BLaER1 treated with 17β-estradiol and CSF1 and Interleukin-3, amounts not matched to agents 10 nM and 100 nM (cell line): Measurements from ENCODE around the gene CTXND1.

Experiments used
- H3K27ac ChIP-seq, 11 experiments: shearing (Covaris generic); formaldehyde crosslinking; 2 replicates each; pipeline ENCODE4 v1.8.1; 2022
- H3K27me3 ChIP-seq, 11 experiments: shearing (Covaris generic); formaldehyde crosslinking; 2 replicates each; pipeline ENCODE4 v1.8.1; 2022
- H3K36me3 ChIP-seq, 11 experiments: shearing (Covaris generic); formaldehyde crosslinking; 2 replicates each; pipeline ENCODE4 v1.8.1; 2022
- H3K4me1 ChIP-seq, 10 experiments: shearing (Covaris generic); formaldehyde crosslinking; 2 replicates each; pipeline ENCODE4 v1.8.1; 2022
- H3K4me2 ChIP-seq, 11 experiments: shearing (Covaris generic); formaldehyde crosslinking; 2 replicates each; pipeline ENCODE4 v1.8.1; 2022
- H3K4me3 ChIP-seq, 10 experiments: shearing (Covaris generic); formaldehyde crosslinking; 2 replicates each; pipeline ENCODE4 v1.8.1; 2022
- H3K9ac ChIP-seq, 11 experiments: shearing (Covaris generic); formaldehyde crosslinking; 2 replicates each; pipeline ENCODE4 v1.8.1; 2022
- H3K9me3 ChIP-seq, 11 experiments: shearing (Covaris generic); formaldehyde crosslinking; replicated peaks in 1 of 11; 2 replicates each; pipeline ENCODE4 v1.8.1; 2022
- H4K20me1 ChIP-seq, 11 experiments: shearing (Covaris generic); formaldehyde crosslinking; 2 replicates each; pipeline ENCODE4 v1.8.1; 2022
- Cebpa-rat ChIP-seq, 11 experiments: shearing (Covaris generic); IDR thresholded peaks; 2 replicates each; pipeline ENCODE4 v1.8.1; 2022

The CTXND1 gene

GRCh38 chr15:80283531-80283930 is 31.5 kb upstream of the CTXND1 start:
- TF ChIP-seq Cebpa-rat (IDR thresholded peaks at IDR 0.05), result no peak
- Histone ChIP-seq H3K4me3 (no peak overlapping the region), H3K36me3 (no peaks in the 10 kb centered on the region), H3K4me2 (no peak overlapping the region), H3K27me3 (no peaks in the 10 kb centered on the region), H3K4me1 (no peaks in the 10 kb centered on the region), H3K27ac (no peak overlapping the region), H3K9me3 (0 out of 22 replicates have a peak, but pooled peaks cover 0 to 7% (median 0%) of the 10 kb centered on the region in 11 experiments), H4K20me1 (no peaks in the 10 kb centered on the region), H3K9ac (no peak overlapping the region)

- Histone ChIP-seq H3K27me3 (no peaks in the 10 kb centered on the region), H3K4me1 (peaks cover 0 to 15% (median 9%) of the 10 kb centered on the region in 10 experiments; a peak in 16 of 20 replicates), H3K4me3 (no peak overlapping the region), H3K9me3 (0 out of 22 replicates have a peak, but pooled peaks cover 0 to 7% (median 0%) of the 10 kb centered on the region in 11 experiments), H3K4me2 (no peak overlapping the region), H4K20me1 (no peaks in the 10 kb centered on the region), H3K36me3 (no peaks in the 10 kb centered on the region), H3K27ac (no peak overlapping the region), H3K9ac (no peak overlapping the region)
- TF ChIP-seq Cebpa-rat (IDR thresholded peaks at IDR 0.05), result no peak
Measured at GRCh38 chr15:80277147-80277546, 25.1 kb upstream of the CTXND1 start.

GRCh38 chr15:80275961-80276360 is 23.9 kb upstream of the CTXND1 start:
- no peak overlapping the region for H3K9ac ChIP-seq
- H3K9me3 ChIP-seq, result no peaks in the 10 kb centered on the region
- H3K27ac ChIP-seq, result no peak overlapping the region
- H3K4me3 ChIP-seq, result no peak overlapping the region
- peak overlapping the region in 3 of 11 experiments; percentile 6 to 27 (median 16); a peak in 3 of 22 replicates for H3K4me2 ChIP-seq
- no peaks in the 10 kb centered on the region for H3K27me3 ChIP-seq
- no peaks in the 10 kb centered on the region for H4K20me1 ChIP-seq
- H3K4me1 ChIP-seq, result peaks cover 0 to 15% (median 9%) of the 10 kb centered on the region in 10 experiments; a peak in 16 of 20 replicates
- no peaks in the 10 kb centered on the region for H3K36me3 ChIP-seq
- TF ChIP-seq Cebpa-rat (IDR thresholded peaks at IDR 0.05), result no peak

GRCh38 chr15:80274996-80275395 is 23.0 kb upstream of the CTXND1 start:
- TF ChIP-seq Cebpa-rat (IDR thresholded peaks at IDR 0.05), result no peak
- peaks cover 0 to 15% (median 9%) of the 10 kb centered on the region in 10 experiments; a peak in 16 of 20 replicates for H3K4me1 ChIP-seq
- no peaks in the 10 kb centered on the region for H3K9me3 ChIP-seq
- no peak overlapping the region for H3K4me2 ChIP-seq
- no peak overlapping the region for H3K9ac ChIP-seq
- no peak overlapping the region for H3K4me3 ChIP-seq
- no peaks in the 10 kb centered on the region for H3K27me3 ChIP-seq
- H3K27ac ChIP-seq, result no peak overlapping the region
- no peaks in the 10 kb centered on the region for H4K20me1 ChIP-seq
- no peaks in the 10 kb centered on the region for H3K36me3 ChIP-seq

GRCh38 chr15:80274554-80274953 is 22.5 kb upstream of the CTXND1 start:
- Histone ChIP-seq H3K27ac (no peak overlapping the region), H3K4me1 (peaks cover 0 to 15% (median 9%) of the 10 kb centered on the region in 10 experiments; a peak in 16 of 20 replicates), H3K9ac (no peak overlapping the region), H3K9me3 (no peaks in the 10 kb centered on the region), H3K4me2 (no peak overlapping the region), H3K36me3 (no peaks in the 10 kb centered on the region), H3K27me3 (no peaks in the 10 kb centered on the region), H4K20me1 (no peaks in the 10 kb centered on the region), H3K4me3 (no peak overlapping the region)
- TF ChIP-seq Cebpa-rat (IDR thresholded peaks at IDR 0.05), result no peak

GRCh38 chr15:80272987-80273386 is 21.0 kb upstream of the CTXND1 start:
- Histone ChIP-seq H3K4me3 (no peak overlapping the region), H3K9ac (no peak overlapping the region), H3K27me3 (no peaks in the 10 kb centered on the region)

GRCh38 chr15:80270472-80270871 is 18.5 kb upstream of the CTXND1 start:
- peaks cover 0 to 11% (median 8%) of the 10 kb centered on the region in 10 experiments; a peak in 11 of 20 replicates for H3K4me1 ChIP-seq
- H4K20me1 ChIP-seq, result no peaks in the 10 kb centered on the region
- no peak overlapping the region for H3K27ac ChIP-seq
- H3K4me2 ChIP-seq, result no peak overlapping the region
- no peak overlapping the region for H3K4me3 ChIP-seq
- H3K9me3 ChIP-seq, result no peaks in the 10 kb centered on the region
- no peaks in the 10 kb centered on the region for H3K36me3 ChIP-seq
- no peaks in the 10 kb centered on the region for H3K27me3 ChIP-seq
- TF ChIP-seq Cebpa-rat (IDR thresholded peaks at IDR 0.05), result no peak
- H3K9ac ChIP-seq, result no peak overlapping the region

More at GRCh38 chr15:80272987-80273386, 21.0 kb upstream of the CTXND1 start:
- peaks cover 0 to 15% (median 9%) of the 10 kb centered on the region in 10 experiments; a peak in 16 of 20 replicates for H3K4me1 ChIP-seq
- TF ChIP-seq Cebpa-rat (IDR thresholded peaks at IDR 0.05), result no peak
- no peak overlapping the region for H3K27ac ChIP-seq
- H3K4me2 ChIP-seq, result peak overlapping the region in 6 of 11 experiments; percentile 8 to 56 (median 39); a peak in 11 of 22 replicates
- H3K36me3 ChIP-seq, result no peaks in the 10 kb centered on the region
- no peaks in the 10 kb centered on the region for H3K9me3 ChIP-seq
- H4K20me1 ChIP-seq, result no peaks in the 10 kb centered on the region

GRCh38 chr15:80268101-80268500 is 16.1 kb upstream of the CTXND1 start:
- no peaks in the 10 kb centered on the region for H3K9me3 ChIP-seq
- H3K9ac ChIP-seq, result no peak overlapping the region
- no peak overlapping the region for H3K4me2 ChIP-seq
- H3K36me3 ChIP-seq, result no peaks in the 10 kb centered on the region
- H3K27me3 ChIP-seq, result no peaks in the 10 kb centered on the region
- H3K4me3 ChIP-seq, result no peak overlapping the region
- no peak overlapping the region for H3K27ac ChIP-seq
- H3K4me1 ChIP-seq, result peaks cover 0 to 7% (median 7%) of the 10 kb centered on the region in 10 experiments; a peak in 11 of 20 replicates
- TF ChIP-seq Cebpa-rat (IDR thresholded peaks at IDR 0.05), result no peak
- no peaks in the 10 kb centered on the region for H4K20me1 ChIP-seq

- H3K9me3 ChIP-seq, result no peaks in the 10 kb centered on the region
- H3K4me3 ChIP-seq, result no peak overlapping the region
- H3K9ac ChIP-seq, result no peak overlapping the region
- H3K27ac ChIP-seq, result no peak overlapping the region
- H4K20me1 ChIP-seq, result no peaks in the 10 kb centered on the region
- no peaks in the 10 kb centered on the region for H3K36me3 ChIP-seq
- TF ChIP-seq Cebpa-rat (IDR thresholded peaks at IDR 0.05), result no peak
- H3K27me3 ChIP-seq, result no peaks in the 10 kb centered on the region
- H3K4me2 ChIP-seq, result no peak overlapping the region
- peaks cover 0 to 3% (median 2%) of the 10 kb centered on the region in 10 experiments; a peak in 9 of 20 replicates for H3K4me1 ChIP-seq
Measured at GRCh38 chr15:80267658-80268057, 15.6 kb upstream of the CTXND1 start.

GRCh38 chr15:80266745-80267144 is 14.7 kb upstream of the CTXND1 start:
- Histone ChIP-seq H3K27ac (no peak overlapping the region), H3K4me2 (no peak overlapping the region), H3K9ac (no peak overlapping the region), H3K9me3 (no peaks in the 10 kb centered on the region), H3K4me1 (no peaks in the 10 kb centered on the region), H3K36me3 (no peaks in the 10 kb centered on the region), H3K4me3 (no peak overlapping the region), H3K27me3 (no peaks in the 10 kb centered on the region), H4K20me1 (no peaks in the 10 kb centered on the region)
- no peak for TF ChIP-seq Cebpa-rat (IDR thresholded peaks at IDR 0.05)
